ENCODE measurements around the gene AKT1.

Gene AKT1

DNA sequence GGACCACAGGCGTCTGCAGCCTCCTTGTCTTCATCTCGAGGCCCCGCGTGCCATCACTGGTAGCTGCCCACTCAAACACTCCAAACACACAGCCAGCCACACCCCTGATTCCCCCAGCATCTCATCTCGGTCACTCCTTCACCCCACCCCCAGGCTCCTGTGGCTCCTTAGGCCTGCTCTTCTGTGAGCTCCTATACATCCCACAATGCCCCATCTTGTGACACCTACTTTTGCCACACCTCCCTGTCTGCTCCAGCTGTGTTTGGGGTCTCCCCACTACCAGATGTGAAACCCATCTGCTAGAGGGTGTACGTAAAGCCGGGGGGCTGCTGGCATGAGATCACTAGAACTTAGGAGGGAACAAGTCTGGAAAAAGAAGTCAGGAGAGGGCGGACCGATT, 4.1 kb downstream of the AKT1 start:
- H3K4me2 ChIP-seq (ENCODE audit: low read depth, low read length): no peak overlapping the region
- no peak overlapping the region for H3K27ac ChIP-seq (ENCODE audit: low read length)
- no peaks in the 10 kb centered on the region for H3K27me3 ChIP-seq (replicated peaks; ENCODE audit: insufficient read depth, low read length)
- no peaks in the 10 kb centered on the region for H3K9me3 ChIP-seq (replicated peaks; ENCODE audit: insufficient read depth, low read length)
- TF ChIP-seq EZH2 (optimal IDR thresholded peaks at IDR 0.05; ENCODE audit: low read depth, low read length): no peak
- TF ChIP-seq, protein P1, sequence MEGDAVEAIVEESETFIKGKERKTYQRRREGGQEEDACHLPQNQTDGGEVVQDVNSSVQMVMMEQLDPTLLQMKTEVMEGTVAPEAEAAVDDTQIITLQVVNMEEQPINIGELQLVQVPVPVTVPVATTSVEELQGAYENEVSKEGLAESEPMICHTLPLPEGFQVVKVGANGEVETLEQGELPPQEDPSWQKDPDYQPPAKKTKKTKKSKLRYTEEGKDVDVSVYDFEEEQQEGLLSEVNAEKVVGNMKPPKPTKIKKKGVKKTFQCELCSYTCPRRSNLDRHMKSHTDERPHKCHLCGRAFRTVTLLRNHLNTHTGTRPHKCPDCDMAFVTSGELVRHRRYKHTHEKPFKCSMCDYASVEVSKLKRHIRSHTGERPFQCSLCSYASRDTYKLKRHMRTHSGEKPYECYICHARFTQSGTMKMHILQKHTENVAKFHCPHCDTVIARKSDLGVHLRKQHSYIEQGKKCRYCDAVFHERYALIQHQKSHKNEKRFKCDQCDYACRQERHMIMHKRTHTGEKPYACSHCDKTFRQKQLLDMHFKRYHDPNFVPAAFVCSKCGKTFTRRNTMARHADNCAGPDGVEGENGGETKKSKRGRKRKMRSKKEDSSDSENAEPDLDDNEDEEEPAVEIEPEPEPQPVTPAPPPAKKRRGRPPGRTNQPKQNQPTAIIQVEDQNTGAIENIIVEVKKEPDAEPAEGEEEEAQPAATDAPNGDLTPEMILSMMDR (IDR thresholded peaks at IDR 0.05; ENCODE audit: low read length): no peak
- TF ChIP-seq EZH2phosphoT487 (IDR thresholded peaks at IDR 0.05; ENCODE audit: low read length): no peak
- H3K4me1 ChIP-seq (ENCODE audit: low read length): no peaks in the 10 kb centered on the region
- no peak for DNase-seq
- no peak overlapping the region for H3K9ac ChIP-seq (ENCODE audit: low read length)
- no peak overlapping the region for H3K4me3 ChIP-seq (ENCODE audit: low read length)
- H3K9me2 ChIP-seq (replicated peaks; ENCODE audit: insufficient read depth, low read length): no peaks in the 10 kb centered on the region
- H3K36me3 ChIP-seq (replicated peaks; ENCODE audit: insufficient read depth, low read length): no peaks in the 10 kb centered on the region
- H4K20me1 ChIP-seq (ENCODE audit: insufficient read depth, low read length): no peaks in the 10 kb centered on the region
- no peaks in the 10 kb centered on the region for H3F3A ChIP-seq (ENCODE audit: insufficient read depth, low read length)
- H2AFZ ChIP-seq (ENCODE audit: low read length): no peak overlapping the region
- H3K79me2 ChIP-seq (ENCODE audit: low read length): peaks cover 35% of the 10 kb centered on the region

GRCh38 chr14:104789752-104790743, 5.5 kb downstream of the AKT1 start:
- no peak overlapping the region for H3K9ac ChIP-seq (ENCODE audit: low read length)
- H3K27me3 ChIP-seq (replicated peaks; ENCODE audit: insufficient read depth, low read length): no peaks in the 10 kb centered on the region
- no peak overlapping the region for H3K4me3 ChIP-seq (ENCODE audit: low read length)
- H3K27ac ChIP-seq (ENCODE audit: low read length): no peak overlapping the region
- H3K9me3 ChIP-seq (replicated peaks; ENCODE audit: insufficient read depth, low read length): no peaks in the 10 kb centered on the region
- H3K36me3 ChIP-seq (replicated peaks; ENCODE audit: insufficient read depth, low read length): no peaks in the 10 kb centered on the region
- no peaks in the 10 kb centered on the region for H4K20me1 ChIP-seq (ENCODE audit: insufficient read depth, low read length)
- H3K4me1 ChIP-seq (ENCODE audit: low read length): no peaks in the 10 kb centered on the region
- no peak overlapping the region for H2AFZ ChIP-seq (ENCODE audit: low read length)
- no peak for DNase-seq
- no peaks in the 10 kb centered on the region for H3F3A ChIP-seq (ENCODE audit: insufficient read depth, low read length)
- TF ChIP-seq EZH2 (optimal IDR thresholded peaks at IDR 0.05; ENCODE audit: low read depth, low read length) (no peak), EZH2phosphoT487 (IDR thresholded peaks at IDR 0.05; ENCODE audit: low read length) (no peak)
- TF ChIP-seq, protein P1 (IDR thresholded peaks at IDR 0.05; ENCODE audit: low read length): no peak
- no peak overlapping the region for H3K4me2 ChIP-seq (ENCODE audit: low read depth, low read length)
- H3K79me2 ChIP-seq (ENCODE audit: low read length): peaks cover 35% of the 10 kb centered on the region
- H3K9me2 ChIP-seq (replicated peaks; ENCODE audit: insufficient read depth, low read length): no peaks in the 10 kb centered on the region

DNA sequence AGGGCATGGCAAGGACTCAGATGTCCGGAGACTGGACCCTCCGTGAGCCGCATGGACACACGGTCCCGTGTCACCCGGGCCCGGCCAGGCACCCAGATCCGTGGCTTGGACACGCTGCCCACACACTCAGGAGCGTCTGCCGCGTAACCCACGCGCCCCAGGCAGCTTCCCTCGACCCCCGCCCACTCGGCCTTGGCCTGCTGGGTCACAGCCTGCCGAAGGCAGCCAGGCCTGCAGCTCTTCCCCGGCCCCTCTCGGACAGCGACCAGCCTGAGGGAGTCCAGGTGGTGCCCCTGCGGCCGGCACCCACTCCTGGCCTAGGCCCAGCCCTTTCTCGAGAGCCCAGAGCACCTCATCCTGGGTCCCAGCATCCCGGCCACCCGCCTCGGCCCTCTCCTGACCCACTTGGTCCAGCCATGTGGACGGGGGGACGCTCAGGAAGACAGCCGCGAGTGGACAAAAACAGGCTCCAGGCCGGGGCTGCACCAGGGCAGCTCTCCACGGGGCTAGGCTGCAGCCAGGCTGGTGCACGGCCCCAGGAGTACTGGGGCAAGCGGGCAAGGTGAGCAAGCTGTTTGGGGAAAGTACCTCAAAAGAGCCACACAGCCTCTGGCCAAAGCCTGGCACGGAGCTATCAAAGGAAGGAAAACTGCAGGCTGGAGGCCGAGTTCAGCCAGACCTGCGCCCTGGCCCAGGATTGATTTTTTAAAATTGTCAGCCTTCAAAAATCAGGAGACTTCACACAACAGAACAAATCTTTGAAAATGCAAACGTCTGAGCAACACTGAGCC, 6.5 kb downstream of the AKT1 start:
- TF ChIP-seq EZH2 (optimal IDR thresholded peaks at IDR 0.05; ENCODE audit: low read depth, low read length): no peak
- TF ChIP-seq EZH2phosphoT487 (IDR thresholded peaks at IDR 0.05; ENCODE audit: low read length): no peak
- TF ChIP-seq, protein P1 (IDR thresholded peaks at IDR 0.05; ENCODE audit: low read length): no peak
- Histone ChIP-seq H3K9ac (ENCODE audit: low read length) (no peak overlapping the region), H2AFZ (ENCODE audit: low read length) (no peak overlapping the region), H3K4me1 (ENCODE audit: low read length) (no peaks in the 10 kb centered on the region), H3K4me2 (ENCODE audit: low read depth, low read length) (no peak overlapping the region), H3K9me2 (replicated peaks; ENCODE audit: insufficient read depth, low read length) (no peaks in the 10 kb centered on the region), H3K36me3 (replicated peaks; ENCODE audit: insufficient read depth, low read length) (no peaks in the 10 kb centered on the region), H3K9me3 (replicated peaks; ENCODE audit: insufficient read depth, low read length) (no peaks in the 10 kb centered on the region), H3K79me2 (ENCODE audit: low read length) (peaks cover 26% of the 10 kb centered on the region), H3K27ac (ENCODE audit: low read length) (no peak overlapping the region), H3K27me3 (replicated peaks; ENCODE audit: insufficient read depth, low read length) (no peaks in the 10 kb centered on the region), H4K20me1 (ENCODE audit: insufficient read depth, low read length) (no peaks in the 10 kb centered on the region), H3F3A (ENCODE audit: insufficient read depth, low read length) (no peaks in the 10 kb centered on the region), H3K4me3 (ENCODE audit: low read length) (no peak overlapping the region)
- DNase-seq: no peak
